ENCODE measurements around the gene OSBP2. TPM values are rescaled to one million over a fixed set of nuclear protein-coding genes. Genes with fewer than 3 reads are reported as not detected.

Gene OSBP2
- total RNA-seq, 1 donor from 2014 or later, result 15.8 TPM

DNA sequence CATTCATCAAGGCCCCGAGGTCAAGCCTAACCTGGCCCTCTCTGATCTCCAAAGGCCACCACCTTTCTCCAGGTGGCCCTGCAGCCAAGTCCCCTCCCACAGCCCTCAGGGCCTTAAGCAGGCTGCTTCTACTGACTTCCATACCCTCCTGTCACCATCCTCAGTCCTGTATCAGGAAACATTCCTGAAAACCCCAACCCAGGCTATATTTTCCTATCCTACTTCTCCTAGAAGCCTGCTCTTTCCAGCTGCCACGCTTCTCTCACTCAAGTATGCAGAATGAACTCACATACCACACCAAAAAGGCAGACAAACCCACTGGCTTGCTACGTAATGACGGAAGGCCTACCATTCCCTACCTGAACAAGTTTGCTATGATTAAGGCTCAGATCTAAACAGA is 250.3 kb downstream of the OSBP2 start:
- peaks cover 48% of the 10 kb centered on the region for H3K36me3 Mint-ChIP-seq
- DNase-seq (ENCODE audit: low spot score in 2 of 2, unreplicated experiment in 2 of 2), result no peak

GRCh38 chr22:30945653-30946052 is 251.0 kb downstream of the OSBP2 start:
- Mint-ChIP-seq H3K27ac (no peak overlapping the region), H3K27me3 (ENCODE audit: low read depth) (no peaks in the 10 kb centered on the region), H3K9me3 (no peaks in the 10 kb centered on the region), H3K4me3 (no peak overlapping the region), H3K4me1 (no peaks in the 10 kb centered on the region), H3K36me3 (peaks cover 47% of the 10 kb centered on the region)
- no peak for DNase-seq (ENCODE audit: low spot score in 2 of 2, unreplicated experiment in 2 of 2)
- TF ChIP-seq, protein P1, sequence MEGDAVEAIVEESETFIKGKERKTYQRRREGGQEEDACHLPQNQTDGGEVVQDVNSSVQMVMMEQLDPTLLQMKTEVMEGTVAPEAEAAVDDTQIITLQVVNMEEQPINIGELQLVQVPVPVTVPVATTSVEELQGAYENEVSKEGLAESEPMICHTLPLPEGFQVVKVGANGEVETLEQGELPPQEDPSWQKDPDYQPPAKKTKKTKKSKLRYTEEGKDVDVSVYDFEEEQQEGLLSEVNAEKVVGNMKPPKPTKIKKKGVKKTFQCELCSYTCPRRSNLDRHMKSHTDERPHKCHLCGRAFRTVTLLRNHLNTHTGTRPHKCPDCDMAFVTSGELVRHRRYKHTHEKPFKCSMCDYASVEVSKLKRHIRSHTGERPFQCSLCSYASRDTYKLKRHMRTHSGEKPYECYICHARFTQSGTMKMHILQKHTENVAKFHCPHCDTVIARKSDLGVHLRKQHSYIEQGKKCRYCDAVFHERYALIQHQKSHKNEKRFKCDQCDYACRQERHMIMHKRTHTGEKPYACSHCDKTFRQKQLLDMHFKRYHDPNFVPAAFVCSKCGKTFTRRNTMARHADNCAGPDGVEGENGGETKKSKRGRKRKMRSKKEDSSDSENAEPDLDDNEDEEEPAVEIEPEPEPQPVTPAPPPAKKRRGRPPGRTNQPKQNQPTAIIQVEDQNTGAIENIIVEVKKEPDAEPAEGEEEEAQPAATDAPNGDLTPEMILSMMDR (IDR thresholded peaks at IDR 0.05; ENCODE audit: unreplicated experiment), result no peak

More for the DNA sequence above, 250.3 kb downstream of the OSBP2 start:
- Mint-ChIP-seq H3K9me3 (no peaks in the 10 kb centered on the region), H3K27ac (no peak overlapping the region), H3K4me3 (no peak overlapping the region), H3K27me3 (ENCODE audit: low read depth) (no peaks in the 10 kb centered on the region), H3K4me1 (no peaks in the 10 kb centered on the region)
- TF ChIP-seq, protein P1 (IDR thresholded peaks at IDR 0.05; ENCODE audit: unreplicated experiment), result no peak

DNA sequence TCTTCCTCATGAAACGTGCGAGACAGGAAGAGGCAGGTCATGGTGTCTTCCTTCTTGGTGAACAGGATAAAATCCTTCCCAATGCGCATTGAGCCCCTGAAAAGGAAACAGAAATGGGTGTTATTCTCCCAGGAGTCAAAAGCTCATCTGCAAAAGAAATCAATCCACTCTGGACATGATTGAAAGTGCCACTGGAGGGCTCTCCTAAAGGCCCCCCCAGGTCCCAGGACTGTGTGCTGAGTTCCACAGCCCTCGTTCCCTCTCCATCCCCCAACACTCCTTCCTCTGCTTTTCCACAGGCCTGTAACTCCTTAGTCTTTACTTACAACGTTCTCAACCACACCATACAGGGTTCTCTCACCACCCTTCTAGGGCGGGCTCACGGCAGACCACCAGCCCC is 251.7 kb downstream of the OSBP2 start:
- H3K27ac Mint-ChIP-seq, result no peak overlapping the region
- peaks cover 40% of the 10 kb centered on the region for H3K36me3 Mint-ChIP-seq
- H3K4me1 Mint-ChIP-seq, result no peaks in the 10 kb centered on the region
- no peaks in the 10 kb centered on the region for H3K27me3 Mint-ChIP-seq (ENCODE audit: low read depth)
- no peak for DNase-seq (ENCODE audit: low spot score in 2 of 2, unreplicated experiment in 2 of 2)
- no peak overlapping the region for H3K4me3 Mint-ChIP-seq
- TF ChIP-seq, protein P1 (IDR thresholded peaks at IDR 0.05; ENCODE audit: unreplicated experiment), result no peak
- H3K9me3 Mint-ChIP-seq, result no peaks in the 10 kb centered on the region

DNA sequence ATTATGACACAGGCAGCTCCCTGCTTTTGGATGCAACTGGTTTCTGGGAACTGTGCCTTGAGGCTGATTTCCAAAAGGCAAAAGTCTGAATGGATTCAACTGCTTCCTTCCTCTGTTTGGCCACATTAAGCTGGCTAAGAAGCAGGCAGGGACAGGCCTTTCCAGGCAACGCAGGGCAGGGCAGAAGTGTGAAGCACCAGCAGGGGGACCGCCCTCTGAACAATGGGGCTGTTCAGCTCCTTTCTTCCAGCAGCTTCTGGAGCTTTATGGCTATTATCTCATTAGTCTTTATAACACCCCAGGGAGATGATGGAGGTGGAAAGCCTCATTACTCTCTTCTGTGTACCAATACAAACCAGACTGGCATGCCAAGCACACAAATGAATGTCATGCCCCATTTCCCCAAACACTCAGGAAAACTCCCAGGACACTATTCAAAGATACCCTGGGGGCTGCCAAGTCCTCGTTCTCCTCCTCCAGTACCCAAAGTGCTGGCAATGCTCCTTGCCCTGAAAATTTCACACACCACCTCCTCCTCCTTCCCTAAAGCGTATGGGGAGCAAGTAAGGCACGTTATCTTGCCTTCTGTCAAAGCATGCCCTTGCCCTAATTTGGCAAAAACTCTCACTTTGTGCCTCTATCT is 252.6 kb downstream of the OSBP2 start:
- Mint-ChIP-seq H3K27me3 (ENCODE audit: low read depth) (no peaks in the 10 kb centered on the region), H3K9me3 (no peaks in the 10 kb centered on the region), H3K4me1 (no peaks in the 10 kb centered on the region), H3K27ac (no peak overlapping the region), H3K36me3 (peaks cover 33% of the 10 kb centered on the region), H3K4me3 (no peak overlapping the region)
- TF ChIP-seq, protein P1 (IDR thresholded peaks at IDR 0.05; ENCODE audit: unreplicated experiment), result no peak
- no peak for DNase-seq (ENCODE audit: low spot score in 2 of 2, unreplicated experiment in 2 of 2)

- Mint-ChIP-seq H3K36me3 (peaks cover 33% of the 10 kb centered on the region), H3K4me3 (no peak overlapping the region), H3K27me3 (ENCODE audit: low read depth) (no peaks in the 10 kb centered on the region), H3K9me3 (no peaks in the 10 kb centered on the region), H3K4me1 (no peaks in the 10 kb centered on the region), H3K27ac (no peak overlapping the region)
- TF ChIP-seq, protein P1 (IDR thresholded peaks at IDR 0.05; ENCODE audit: unreplicated experiment), result no peak
- DNase-seq (ENCODE audit: low spot score in 2 of 2, unreplicated experiment in 2 of 2), result no peak
These were observed 253.3 kb downstream of the OSBP2 start for GRCh38 chr22:30947816-30948454.
